Activated T-helper 1 cell treated with anti-CD3 and anti-CD28 coated beads, Interleukin-12 subunit alpha, Interleukin-12 subunit beta, Interleukin-2, Interleukin-4 antibody, amounts not matched to agents 30 ng/mL and 10 ng/mL and 1 ng/mL, durations not matched to agents 14 hours and 24 hours and 36 hours (primary cell): ENCODE data around the gene MTHFD2L. TPM values are rescaled to one million over a fixed set of nuclear protein-coding genes. Genes with fewer than 3 reads are reported as not detected.

Source experiments
- DNase-seq: peaks from one replicate; pipeline ENCODE4 v3.0.0; 2021; ENCODE audit warnings: low spot score
- H3K27ac Mint-ChIP-seq: one replicate; pipeline ENCODE4 v1.8.0; 2021; ENCODE audit warnings: mild to moderate bottlenecking, mixed read lengths
- H3K27me3 Mint-ChIP-seq: one replicate; pipeline ENCODE4 v1.8.0; 2022; ENCODE audit warnings: mild to moderate bottlenecking, moderate library complexity, mixed read lengths; ENCODE audit not compliant: insufficient read depth
- H3K36me3 Mint-ChIP-seq: one replicate; pipeline ENCODE4 v1.8.0; 2021; ENCODE audit warnings: low read depth, mixed read lengths
- H3K4me1 Mint-ChIP-seq: one replicate; pipeline ENCODE4 v1.8.0; 2021; ENCODE audit warnings: low read depth, mixed read lengths
- H3K4me3 Mint-ChIP-seq: one replicate; pipeline ENCODE4 v1.8.0; 2021; ENCODE audit warnings: mild to moderate bottlenecking, moderate library complexity, mixed read lengths
- H3K9me3 Mint-ChIP-seq: one replicate; pipeline ENCODE4 v1.8.0; 2021; ENCODE audit warnings: mixed read lengths
- intact Hi-C: fragments of 100-400 bp; cut with micrococcal nuclease; formaldehyde crosslinking; loops from one replicate; pipeline ENCODE4 v1.15.1; 2024
- total RNA-seq: library from RNA; stranded (reverse); gene quantifications from 2 replicates; pipeline ENCODE4 v1.2.3, GENCODE V29; 2022

Gene MTHFD2L
- total RNA-seq, 1 donor from 2014 or later, result 9.9 TPM

- peaks cover 29% of the 10 kb centered on the region for H3K9me3 Mint-ChIP-seq
- H3K4me3 Mint-ChIP-seq, result no peak overlapping the region
- no peaks in the 10 kb centered on the region for H3K27me3 Mint-ChIP-seq
- no peaks in the 10 kb centered on the region for H3K4me1 Mint-ChIP-seq
- no peak overlapping the region for H3K27ac Mint-ChIP-seq
- intact Hi-C loops, result no loop called here
- DNase-seq, result no peak
- H3K36me3 Mint-ChIP-seq, result peaks cover 3% of the 10 kb centered on the region
Observed at GRCh38 chr4:74254386-74254785, 96.5 kb downstream of the MTHFD2L start.

GRCh38 chr4:74255096-74255495 lies 97.2 kb downstream of the MTHFD2L start:
- no peak for DNase-seq
- intact Hi-C loops, result no loop called here
- H3K27ac Mint-ChIP-seq, result no peak overlapping the region
- no peaks in the 10 kb centered on the region for H3K4me1 Mint-ChIP-seq
- H3K9me3 Mint-ChIP-seq, result peaks cover 29% of the 10 kb centered on the region
- H3K4me3 Mint-ChIP-seq, result no peak overlapping the region
- H3K27me3 Mint-ChIP-seq, result no peaks in the 10 kb centered on the region
- peaks cover 3% of the 10 kb centered on the region for H3K36me3 Mint-ChIP-seq

DNA sequence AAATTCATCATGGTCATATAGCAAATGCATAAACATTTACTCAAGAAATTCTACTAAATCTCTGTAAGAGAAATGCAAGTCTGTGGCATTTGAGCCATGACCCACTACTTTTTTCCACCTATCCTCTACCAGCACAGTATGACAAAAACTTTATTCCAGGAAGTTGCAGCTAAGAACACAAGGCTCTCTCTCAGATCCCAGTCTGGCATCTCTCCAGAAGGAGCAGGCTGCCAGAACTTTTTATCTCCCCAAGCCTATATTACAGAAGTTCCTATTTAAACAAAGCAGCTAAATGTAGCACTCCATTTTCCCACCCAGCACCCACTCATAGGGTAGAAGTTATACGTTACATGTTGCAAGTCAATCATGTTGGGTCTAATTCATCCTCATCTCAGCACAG lies 101.0 kb downstream of the MTHFD2L start:
- Mint-ChIP-seq H3K4me3 (no peak overlapping the region), H3K27ac (no peak overlapping the region), H3K36me3 (no peaks in the 10 kb centered on the region), H3K27me3 (no peaks in the 10 kb centered on the region), H3K9me3 (peaks cover 3% of the 10 kb centered on the region), H3K4me1 (no peaks in the 10 kb centered on the region)
- intact Hi-C loops, result no loop called here
- no peak for DNase-seq

- H3K36me3 Mint-ChIP-seq, result no peaks in the 10 kb centered on the region
- H3K27me3 Mint-ChIP-seq, result no peaks in the 10 kb centered on the region
- no peaks in the 10 kb centered on the region for H3K9me3 Mint-ChIP-seq
- H3K27ac Mint-ChIP-seq, result no peak overlapping the region
- no peak for DNase-seq
- no peak overlapping the region for H3K4me3 Mint-ChIP-seq
- H3K4me1 Mint-ChIP-seq, result no peaks in the 10 kb centered on the region
- intact Hi-C loops, result no loop called here
Observed at GRCh38 chr4:74260036-74260435, 102.1 kb downstream of the MTHFD2L start.

- no peaks in the 10 kb centered on the region for H3K36me3 Mint-ChIP-seq
- no peaks in the 10 kb centered on the region for H3K27me3 Mint-ChIP-seq
- H3K27ac Mint-ChIP-seq, result no peak overlapping the region
- intact Hi-C loops, result no loop called here
- peaks cover under 1% of the 10 kb centered on the region for H3K4me1 Mint-ChIP-seq
- H3K9me3 Mint-ChIP-seq, result no peaks in the 10 kb centered on the region
- DNase-seq, result no peak
- no peak overlapping the region for H3K4me3 Mint-ChIP-seq
Observed at GRCh38 chr4:74262522-74262921, 104.6 kb downstream of the MTHFD2L start.

DNA sequence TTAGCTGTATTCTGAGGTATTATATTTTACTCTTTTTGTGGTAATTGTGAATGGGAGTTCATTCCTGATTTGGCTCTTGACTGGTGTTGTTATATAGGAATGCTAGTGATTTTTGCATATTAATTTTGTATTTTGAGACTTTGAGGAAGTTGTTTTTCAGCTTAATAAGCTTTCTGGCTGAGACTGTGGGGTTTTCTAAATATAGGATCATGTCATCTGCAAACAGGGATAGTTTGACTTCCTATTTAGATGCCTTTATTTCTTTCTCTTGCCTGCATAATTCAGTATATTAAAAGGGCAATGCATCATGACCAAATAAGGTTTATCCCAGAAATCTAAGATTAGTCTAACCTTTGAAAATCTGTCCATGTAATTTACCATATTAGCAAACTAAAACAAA lies 105.6 kb downstream of the MTHFD2L start:
- Mint-ChIP-seq H3K9me3 (no peaks in the 10 kb centered on the region), H3K27ac (no peak overlapping the region), H3K27me3 (no peaks in the 10 kb centered on the region), H3K4me1 (peaks cover 8% of the 10 kb centered on the region), H3K4me3 (no peak overlapping the region), H3K36me3 (no peaks in the 10 kb centered on the region)
- DNase-seq, result no peak
- intact Hi-C loops, result no loop called here

GRCh38 chr4:74266081-74266480 lies 108.2 kb downstream of the MTHFD2L start:
- no peak overlapping the region for H3K4me3 Mint-ChIP-seq
- H3K27ac Mint-ChIP-seq, result no peak overlapping the region
- peaks cover 8% of the 10 kb centered on the region for H3K4me1 Mint-ChIP-seq
- no peaks in the 10 kb centered on the region for H3K36me3 Mint-ChIP-seq
- no peak for DNase-seq
- H3K27me3 Mint-ChIP-seq, result no peaks in the 10 kb centered on the region
- no peaks in the 10 kb centered on the region for H3K9me3 Mint-ChIP-seq
- intact Hi-C loops, result no loop called here

- Mint-ChIP-seq H3K36me3 (no peaks in the 10 kb centered on the region), H3K4me1 (peaks cover 8% of the 10 kb centered on the region), H3K9me3 (peaks cover 3% of the 10 kb centered on the region), H3K27ac (no peak overlapping the region), H3K27me3 (no peaks in the 10 kb centered on the region), H3K4me3 (no peak overlapping the region)
- intact Hi-C loops, result no loop called here
- no peak for DNase-seq
Observed at GRCh38 chr4:74267998-74268606, 110.2 kb downstream of the MTHFD2L start.

DNA sequence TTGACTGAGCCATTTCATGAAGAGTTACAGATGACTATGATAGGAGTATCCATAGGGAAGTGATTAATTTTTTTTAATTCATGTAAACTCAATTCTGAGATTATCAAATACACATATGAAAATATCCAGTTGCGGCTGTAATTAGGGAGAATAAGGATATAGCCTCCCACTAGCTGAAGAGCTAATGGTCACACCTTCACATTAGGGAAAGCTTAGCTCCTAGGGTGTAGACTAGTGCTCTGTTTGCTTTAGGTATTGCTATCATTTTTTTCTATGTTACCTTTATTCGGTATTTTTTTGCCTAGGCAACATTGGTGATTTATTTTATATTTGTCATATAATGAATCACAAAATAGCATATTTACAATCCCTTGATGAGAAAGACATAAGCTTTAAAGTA lies 110.7 kb downstream of the MTHFD2L start:
- no peak overlapping the region for H3K27ac Mint-ChIP-seq
- H3K9me3 Mint-ChIP-seq, result peaks cover 3% of the 10 kb centered on the region
- H3K4me1 Mint-ChIP-seq, result peaks cover 8% of the 10 kb centered on the region
- H3K27me3 Mint-ChIP-seq, result no peaks in the 10 kb centered on the region
- no peaks in the 10 kb centered on the region for H3K36me3 Mint-ChIP-seq
- H3K4me3 Mint-ChIP-seq, result no peak overlapping the region
- intact Hi-C loops, result no loop called here
- DNase-seq, result no peak

GRCh38 chr4:74278490-74278889 lies 120.6 kb downstream of the MTHFD2L start:
- Mint-ChIP-seq H3K27ac (no peak overlapping the region), H3K27me3 (no peaks in the 10 kb centered on the region), H3K4me1 (no peaks in the 10 kb centered on the region), H3K4me3 (no peak overlapping the region), H3K36me3 (no peaks in the 10 kb centered on the region), H3K9me3 (no peaks in the 10 kb centered on the region)
- no peak for DNase-seq
- intact Hi-C loops, result no loop called here

GRCh38 chr4:74279716-74280115 lies 121.8 kb downstream of the MTHFD2L start:
- H3K9me3 Mint-ChIP-seq, result no peaks in the 10 kb centered on the region
- intact Hi-C loops, result no loop called here

GRCh38 chr4:74282926-74283325 lies 125.0 kb downstream of the MTHFD2L start:
- DNase-seq, result no peak
- no peaks in the 10 kb centered on the region for H3K4me1 Mint-ChIP-seq
- no peaks in the 10 kb centered on the region for H3K36me3 Mint-ChIP-seq
- no peaks in the 10 kb centered on the region for H3K27me3 Mint-ChIP-seq
- no peak overlapping the region for H3K4me3 Mint-ChIP-seq
- no peaks in the 10 kb centered on the region for H3K9me3 Mint-ChIP-seq
- no peak overlapping the region for H3K27ac Mint-ChIP-seq
- intact Hi-C loops, result no loop called here

More at GRCh38 chr4:74279716-74280115, 121.8 kb downstream of the MTHFD2L start:
- Mint-ChIP-seq H3K36me3 (no peaks in the 10 kb centered on the region), H3K4me1 (no peaks in the 10 kb centered on the region), H3K27ac (no peak overlapping the region), H3K27me3 (no peaks in the 10 kb centered on the region), H3K4me3 (no peak overlapping the region)
- DNase-seq, result no peak

DNA sequence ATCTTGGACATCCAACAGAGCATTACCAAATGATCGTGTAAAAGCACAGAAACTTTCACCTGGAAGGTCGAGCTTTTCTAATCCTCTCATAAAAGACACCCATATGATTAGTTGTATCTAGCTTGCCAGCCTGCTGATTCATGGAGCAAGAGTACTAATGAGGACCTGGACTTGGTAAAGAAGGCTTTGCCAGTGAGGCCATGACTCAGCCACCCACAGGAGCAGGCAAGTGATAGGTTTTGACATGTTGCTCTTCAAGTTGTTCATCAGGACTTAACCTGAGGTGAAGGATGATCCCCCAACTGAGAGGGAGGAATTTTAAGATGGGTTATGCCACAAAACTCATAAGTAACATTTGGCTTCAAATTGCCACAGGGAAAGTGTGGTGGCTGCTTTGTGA lies 125.7 kb downstream of the MTHFD2L start:
- Mint-ChIP-seq H3K4me3 (no peak overlapping the region), H3K36me3 (no peaks in the 10 kb centered on the region), H3K27ac (no peak overlapping the region), H3K27me3 (no peaks in the 10 kb centered on the region), H3K4me1 (no peaks in the 10 kb centered on the region), H3K9me3 (no peaks in the 10 kb centered on the region)
- intact Hi-C loops, result no loop called here
- DNase-seq, result no peak

- H3K36me3 Mint-ChIP-seq, result no peaks in the 10 kb centered on the region
- intact Hi-C loops, result no loop called here
- H3K4me1 Mint-ChIP-seq, result no peaks in the 10 kb centered on the region
- no peak overlapping the region for H3K4me3 Mint-ChIP-seq
- no peaks in the 10 kb centered on the region for H3K9me3 Mint-ChIP-seq
- no peak for DNase-seq
- H3K27me3 Mint-ChIP-seq, result no peaks in the 10 kb centered on the region
- no peak overlapping the region for H3K27ac Mint-ChIP-seq
Observed at GRCh38 chr4:74284053-74284452, 126.1 kb downstream of the MTHFD2L start.
